Stimulated activated CD4-positive, alpha-beta T cell treated with anti-CD3 and anti-CD28 coated beads, Interleukin-15, amount 100 ng/mL, for 24 hours (primary cell): ENCODE data around the gene HAUS7.

Experiments
- DNase-seq: peaks from one replicate; pipeline ENCODE4 v3.0.0-alpha.2; 2020

The HAUS7 gene

DNA sequence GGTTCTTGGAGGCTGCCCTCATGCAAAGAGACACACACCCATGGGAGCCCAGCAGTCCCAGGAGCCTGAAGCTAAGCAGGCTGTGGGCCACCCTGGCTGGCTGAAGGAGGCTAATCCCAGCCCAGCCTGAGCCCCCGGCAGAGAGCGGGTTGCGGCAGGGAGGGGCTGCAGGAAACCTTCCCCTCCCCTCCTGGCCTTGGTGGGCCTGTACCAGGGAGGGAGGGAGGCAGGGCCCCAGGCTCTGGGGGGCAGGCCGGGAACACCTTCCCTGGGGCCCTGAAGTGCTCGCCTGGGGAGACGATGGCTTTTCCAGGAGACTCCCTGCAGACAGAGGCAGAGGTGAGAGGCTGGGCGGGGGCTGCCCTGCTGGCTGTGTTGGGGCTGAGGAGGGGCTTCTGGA, 28.1 kb upstream of the HAUS7 start:
- no peak for DNase-seq

DNA sequence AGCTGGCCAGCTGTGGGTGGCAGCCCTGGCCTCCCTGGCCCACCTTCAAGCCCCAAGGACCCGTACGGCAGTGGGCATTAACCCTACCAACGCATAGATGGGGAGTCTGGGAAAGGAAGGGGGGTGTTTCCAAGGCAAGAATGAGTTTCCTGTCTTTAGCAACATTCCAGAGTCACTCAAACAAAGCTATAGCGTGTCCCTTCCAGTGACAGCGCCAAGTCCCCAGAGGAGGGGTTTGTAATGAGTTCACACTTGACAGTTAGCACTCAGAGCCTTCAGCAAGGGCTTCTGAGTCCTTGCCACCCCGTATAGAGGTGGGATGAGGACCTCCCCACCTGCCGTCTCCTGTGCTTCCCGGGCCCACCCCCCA, 26.2 kb upstream of the HAUS7 start:
- DNase-seq: no peak

DNA sequence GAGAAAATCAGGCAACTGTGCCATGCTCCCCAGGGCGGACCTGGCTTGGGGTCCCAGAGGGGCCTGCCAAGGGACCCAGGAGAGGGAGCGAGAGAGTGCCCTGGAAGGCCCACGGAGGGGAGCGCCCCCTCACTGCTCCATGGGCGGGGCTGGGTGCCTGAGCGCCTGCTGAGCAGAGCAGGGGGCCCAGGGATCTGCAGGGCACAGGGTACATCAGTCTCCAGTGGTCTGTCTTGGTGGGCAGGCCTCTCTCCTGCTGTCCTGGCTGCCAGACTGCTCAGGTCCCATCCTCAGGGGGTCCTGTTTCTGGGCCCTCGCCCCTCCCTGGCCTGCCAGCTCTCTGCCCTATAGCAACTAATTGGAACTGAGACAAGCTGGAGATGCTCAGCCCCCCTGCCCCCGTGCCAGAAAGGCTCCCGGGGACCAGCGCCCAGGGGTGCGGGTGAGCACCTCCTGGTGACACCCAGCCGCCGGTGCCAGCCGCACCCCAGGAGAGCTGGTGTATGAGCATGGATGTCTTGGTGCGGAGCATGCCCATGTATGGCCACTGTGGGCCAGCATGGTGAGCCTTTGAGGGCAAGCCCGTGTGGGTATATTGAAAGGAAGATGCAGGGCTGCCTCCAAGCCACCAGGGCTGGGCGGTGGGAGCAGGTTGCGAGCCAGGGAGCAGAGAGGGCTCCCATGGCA, 25.7 kb upstream of the HAUS7 start:
- no peak for DNase-seq

DNA sequence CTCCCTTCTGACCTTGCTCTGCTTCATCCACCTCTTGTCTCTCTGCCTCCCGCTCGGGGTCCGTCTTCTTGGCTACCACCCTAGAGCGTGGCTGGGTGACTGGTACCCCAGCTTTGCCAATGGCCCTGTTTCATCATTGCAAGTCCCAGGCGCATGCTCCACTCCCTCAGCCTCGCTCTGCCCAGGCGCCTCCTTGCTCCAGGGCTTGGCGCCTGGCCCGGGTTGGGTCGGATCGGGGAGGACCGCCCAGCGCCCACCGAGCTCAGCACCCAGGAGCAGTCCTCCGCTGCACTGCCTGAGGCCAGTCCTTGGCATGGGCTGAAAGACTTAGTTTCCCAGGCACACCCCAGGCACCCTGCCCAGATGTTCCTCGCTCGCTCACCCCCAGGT, 25.0 kb upstream of the HAUS7 start:
- DNase-seq: no peak

DNA sequence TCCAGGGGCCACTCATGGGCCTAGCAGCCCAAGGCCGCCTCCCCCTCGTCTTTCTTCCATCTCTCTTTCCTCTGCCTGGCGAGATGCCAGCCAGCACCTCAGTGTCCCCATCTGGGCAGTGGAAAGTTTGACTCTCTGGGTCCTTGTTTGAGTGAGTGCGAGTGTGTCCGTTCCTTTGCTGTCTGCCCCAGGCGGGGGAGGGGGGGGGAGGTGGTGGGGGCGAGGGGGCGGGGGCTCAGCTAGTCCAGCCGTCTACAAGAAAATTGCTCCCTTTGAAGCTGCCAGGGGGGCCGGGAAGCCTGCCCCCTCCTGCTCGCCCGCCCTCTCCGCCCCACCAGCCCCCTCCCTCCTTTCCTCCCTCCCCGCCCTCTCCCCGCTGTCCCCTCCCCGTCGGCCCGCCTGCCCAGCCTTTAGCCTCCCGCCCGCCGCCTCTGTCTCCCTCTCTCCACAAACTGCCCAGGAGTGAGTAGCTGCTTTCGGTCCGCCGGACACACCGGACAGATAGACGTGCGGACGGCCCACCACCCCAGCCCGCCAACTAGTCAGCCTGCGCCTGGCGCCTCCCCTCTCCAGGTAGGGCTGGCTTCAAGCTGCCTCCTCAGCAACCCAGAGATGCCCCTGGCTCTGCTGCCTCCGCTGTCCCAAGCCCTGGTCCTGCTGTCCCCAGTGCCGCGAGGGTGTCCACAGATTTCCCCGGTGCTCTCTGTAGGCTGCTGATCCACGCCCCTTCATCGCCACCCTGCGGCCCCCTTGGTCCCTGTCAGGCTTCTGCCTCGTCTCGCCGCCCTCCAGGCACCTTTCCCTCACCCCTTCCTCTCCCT, 24.4 kb upstream of the HAUS7 start, which contains the start of gene BGN:
Gene BGN (plus strand): TSS at position 440 of the 821 bp plus-strand sequence. CDS start 9,652 bp downstream, outside the sequence.
- peak; percentile 22 for DNase-seq

DNA sequence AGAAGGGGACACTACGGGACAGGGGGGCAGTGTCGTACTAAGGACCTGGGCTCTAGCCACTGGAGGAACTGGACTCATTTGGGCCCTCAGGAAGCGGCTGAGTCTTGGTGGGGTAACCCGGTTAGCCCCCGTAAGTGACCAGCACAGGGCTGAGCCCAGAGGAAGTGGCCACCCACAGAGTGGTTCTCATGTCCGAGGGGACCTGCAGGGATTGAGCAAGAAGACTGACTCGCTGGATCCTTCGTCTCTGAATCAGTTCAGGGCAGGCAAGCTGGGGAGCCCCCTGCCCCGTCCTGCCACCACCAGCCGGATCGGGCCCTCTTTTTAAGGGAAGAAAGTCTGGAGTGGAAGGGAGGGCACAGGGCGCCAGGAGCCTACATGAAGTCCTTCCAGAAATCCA, 23.7 kb upstream of the HAUS7 start:
- no peak for DNase-seq

DNA sequence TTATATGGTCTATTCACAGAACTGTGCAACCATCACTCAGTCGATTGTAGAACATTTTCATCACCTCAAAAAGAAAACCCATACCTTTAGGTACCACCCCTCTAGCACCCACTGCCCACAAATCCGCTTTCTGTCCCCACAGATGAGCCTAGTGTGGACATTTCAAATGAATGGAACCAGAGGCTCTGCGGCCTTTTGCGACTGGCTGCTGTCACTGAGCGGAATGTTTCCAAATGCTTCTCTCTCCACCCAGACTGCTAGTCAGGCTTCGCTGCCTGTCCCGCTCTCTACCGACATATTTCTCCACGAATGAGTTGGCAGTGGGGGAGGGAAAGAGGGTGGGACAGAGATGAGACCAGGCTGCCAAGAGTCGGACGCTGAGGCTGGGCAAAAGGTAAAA, 22.7 kb upstream of the HAUS7 start:
- DNase-seq: no peak

DNA sequence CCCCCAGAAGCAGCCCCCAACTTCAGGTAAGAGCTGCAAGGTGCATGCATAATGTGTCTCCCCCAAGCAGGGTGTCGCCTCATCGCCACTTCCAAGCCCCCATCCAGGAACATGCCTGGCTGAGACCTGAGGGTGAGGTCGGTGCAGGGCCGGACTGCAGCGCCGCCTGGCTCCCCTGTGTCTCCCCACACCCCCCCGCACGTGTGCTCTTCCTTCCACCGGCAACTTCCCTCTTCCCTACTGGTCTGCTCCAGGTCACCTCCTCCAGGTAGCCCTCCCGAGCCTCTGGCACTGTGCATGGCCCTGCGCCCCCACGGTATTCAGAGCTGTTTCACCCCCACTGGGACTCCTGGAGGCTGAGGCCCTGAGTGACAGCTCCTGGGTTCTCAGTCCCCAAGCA, 22.2 kb upstream of the HAUS7 start:
- no peak for DNase-seq

DNA sequence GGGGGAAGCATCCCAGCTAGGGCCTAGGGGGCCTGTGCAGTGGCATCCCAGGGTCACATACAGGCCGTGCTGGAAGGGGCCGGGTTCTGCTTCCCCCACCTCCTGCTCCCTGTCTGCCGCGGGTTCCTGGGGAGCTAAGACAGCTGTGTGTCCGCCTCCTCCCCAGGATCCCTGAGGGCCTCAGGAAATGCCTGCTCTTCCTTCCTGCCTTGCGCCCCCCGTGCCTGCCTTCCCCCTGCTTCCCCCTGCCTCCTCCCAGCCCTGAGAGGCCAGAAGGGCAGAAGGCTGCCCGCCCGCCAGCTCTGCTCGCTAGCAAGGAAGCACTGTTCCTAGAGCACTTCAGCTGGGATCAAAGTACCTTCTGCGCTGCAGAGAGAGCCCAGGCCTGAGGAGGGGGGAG, 21.5 kb upstream of the HAUS7 start:
- DNase-seq: no peak

DNA sequence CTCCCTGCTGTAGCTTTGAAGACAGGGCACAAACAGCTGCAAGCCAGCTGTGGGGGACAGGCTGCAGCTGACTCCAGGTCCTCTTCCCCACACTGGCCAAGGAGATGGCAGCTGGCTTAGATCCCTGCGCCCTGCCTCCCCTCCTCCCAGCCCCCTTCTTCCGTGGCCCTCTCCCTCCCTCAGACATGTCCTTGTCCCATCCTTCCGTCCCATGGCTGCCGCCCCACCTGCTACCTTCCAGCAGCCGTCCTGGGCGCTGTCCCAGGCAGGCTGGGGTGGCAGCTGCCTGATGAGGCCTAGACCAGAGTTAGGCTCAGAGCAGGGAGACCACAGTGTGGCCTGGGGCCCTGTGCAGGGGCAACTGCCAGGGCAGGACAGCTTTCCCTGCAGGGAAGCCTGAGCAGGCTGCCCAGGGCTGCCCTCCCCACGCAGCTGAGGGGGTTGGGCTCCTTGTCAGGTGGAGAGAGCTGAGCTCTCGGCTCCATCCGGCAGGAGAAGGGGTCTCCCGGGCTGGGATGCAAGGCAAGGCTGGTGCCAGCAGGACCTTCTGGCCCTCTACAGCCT, 21.1 kb upstream of the HAUS7 start:
- DNase-seq: no peak

DNA sequence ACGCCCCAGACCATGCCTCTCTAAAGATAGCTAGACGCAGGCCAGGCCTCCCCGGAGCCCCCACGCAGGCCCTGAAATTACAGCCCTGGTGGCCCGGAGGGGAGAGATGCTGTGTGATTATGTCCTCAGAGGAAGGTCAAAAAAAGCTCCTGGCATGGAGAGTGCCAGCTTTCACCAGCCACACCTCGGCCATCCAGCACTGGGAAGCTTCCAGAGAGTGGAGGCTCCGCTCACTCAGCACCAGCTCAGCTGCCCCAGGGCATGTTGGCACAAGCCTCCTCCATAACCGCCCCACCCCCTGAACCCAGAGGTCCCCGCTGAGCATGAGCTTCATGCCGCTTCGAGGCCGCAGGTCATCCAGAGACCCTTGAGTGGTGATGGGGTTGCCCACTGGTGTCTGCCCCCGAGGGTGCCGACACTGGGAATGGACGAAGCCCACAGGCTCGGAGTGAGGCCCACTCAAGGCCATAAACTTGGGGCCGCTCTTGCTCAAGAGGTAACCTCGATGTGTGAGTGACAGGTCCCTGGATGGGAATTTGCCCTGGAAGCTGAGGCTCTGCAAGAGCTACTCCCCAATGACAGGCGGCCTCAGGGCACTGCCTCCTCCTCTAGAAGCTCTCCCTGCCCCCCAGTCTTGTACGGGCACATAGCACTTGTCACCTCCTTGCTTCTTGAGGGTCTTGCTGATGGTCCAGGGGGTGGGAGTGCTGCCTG, 20.0 kb upstream of the HAUS7 start:
- no peak for DNase-seq

DNA sequence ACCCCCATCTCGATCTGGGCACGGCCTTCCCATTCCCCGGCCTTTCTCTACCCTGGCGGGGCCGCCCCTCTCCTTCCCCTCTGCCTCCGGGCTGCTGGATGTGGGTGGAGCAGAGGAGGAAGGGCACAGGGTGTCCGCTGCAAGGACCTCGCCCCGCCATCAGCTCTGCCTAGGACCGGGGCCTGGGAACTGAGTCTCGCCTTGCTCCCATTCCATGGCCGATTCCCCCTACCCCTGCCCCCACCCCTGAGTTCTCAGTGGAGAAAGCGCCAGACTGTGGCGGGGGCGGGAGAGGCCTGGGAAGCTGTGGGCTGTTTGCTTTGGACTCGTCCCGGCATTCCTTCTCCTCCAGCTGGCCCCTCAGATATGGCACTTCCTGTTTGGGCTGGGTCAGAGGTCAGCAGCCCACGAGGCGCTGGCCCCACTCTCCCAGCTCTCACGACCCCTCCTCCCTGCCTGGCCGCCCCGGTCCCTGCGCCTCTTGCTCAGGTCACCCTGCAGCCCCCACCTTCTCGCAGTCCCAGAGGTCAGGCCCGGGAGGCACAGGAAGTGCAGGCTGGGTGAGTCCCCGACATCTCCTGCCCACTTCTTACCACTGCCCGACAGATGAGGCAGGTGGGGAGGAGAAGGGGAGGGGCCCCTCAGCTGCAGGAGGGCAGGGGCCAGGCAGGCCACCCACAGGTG, 18.0 kb upstream of the HAUS7 start:
- no peak for DNase-seq

DNA sequence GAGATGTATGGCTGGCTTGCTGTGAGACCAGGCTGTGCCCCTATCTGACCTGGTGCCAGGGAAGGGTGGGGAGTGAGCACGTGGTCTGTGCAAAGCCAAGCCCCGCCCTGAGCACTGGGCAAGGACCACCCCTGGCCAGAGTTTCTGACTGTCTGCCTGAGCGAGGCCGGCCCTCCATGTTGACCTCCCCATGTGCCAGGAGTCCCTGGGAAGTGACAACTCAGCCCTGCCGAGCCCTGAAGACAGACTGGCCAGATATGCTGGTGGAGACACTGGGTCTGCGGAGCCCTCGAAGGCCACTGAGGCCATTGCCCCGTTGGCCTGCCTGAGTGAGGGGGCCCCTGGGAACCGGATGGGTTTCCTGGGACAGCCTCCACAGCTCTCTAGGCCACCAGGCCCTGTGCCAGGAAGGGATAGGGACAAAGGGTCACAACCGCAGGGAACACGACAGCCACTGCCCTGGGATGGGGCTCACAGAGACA, 17.3 kb upstream of the HAUS7 start:
- DNase-seq: no peak

DNA sequence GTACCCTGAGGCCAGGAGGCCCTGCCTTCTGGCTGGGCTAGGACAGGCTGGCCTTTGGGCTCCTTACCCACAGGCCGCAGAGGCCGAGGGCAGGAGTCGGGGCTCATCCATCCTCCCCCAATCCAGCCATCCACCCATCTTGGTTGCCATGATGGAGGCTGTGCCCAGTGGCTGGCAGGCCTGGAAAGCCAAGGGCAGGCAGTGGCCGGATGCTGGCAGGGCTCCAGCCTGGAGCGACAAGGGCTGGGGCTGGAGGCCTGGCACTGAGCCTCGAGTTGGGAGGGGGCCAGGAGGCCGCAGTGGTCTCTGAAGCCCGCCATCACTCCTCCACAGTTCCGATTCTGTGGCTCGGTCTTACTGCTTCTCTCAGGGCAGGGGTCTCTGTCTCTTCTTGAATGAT, 15.8 kb upstream of the HAUS7 start:
- DNase-seq: no peak

DNA sequence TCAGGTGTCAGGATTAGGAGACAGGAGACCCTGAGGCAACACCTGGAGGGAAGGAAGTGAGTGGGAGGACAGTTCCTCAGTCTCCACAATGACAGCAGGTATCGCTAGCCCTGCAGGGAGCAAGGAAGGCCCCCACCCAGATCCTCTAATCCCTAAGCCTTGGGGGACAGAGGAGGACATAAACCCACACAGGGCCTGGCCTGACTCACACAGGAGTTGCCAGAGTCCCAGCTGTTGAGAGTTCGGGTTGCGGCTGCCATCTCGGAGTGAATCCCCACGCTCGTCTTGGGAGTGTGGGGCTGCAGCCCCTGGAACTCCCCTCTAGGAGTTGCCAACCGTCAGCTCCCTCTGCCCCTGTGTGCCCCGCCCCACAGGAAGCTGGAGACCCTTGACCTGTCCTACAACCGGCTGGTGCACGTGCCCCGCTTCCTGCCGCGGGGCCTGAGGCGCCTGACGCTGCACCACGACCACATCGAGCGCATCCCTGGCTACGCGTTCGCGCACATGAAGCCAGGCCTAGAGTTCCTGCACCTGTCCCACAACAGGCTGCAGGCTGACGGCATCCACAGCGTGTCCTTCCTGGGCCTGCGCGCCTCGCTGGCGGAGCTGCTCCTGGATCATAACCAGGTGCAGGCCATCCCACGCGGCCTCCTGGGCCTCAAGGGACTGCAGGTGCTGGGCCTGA, 15.2 kb upstream of the HAUS7 start:
- no peak for DNase-seq

DNA sequence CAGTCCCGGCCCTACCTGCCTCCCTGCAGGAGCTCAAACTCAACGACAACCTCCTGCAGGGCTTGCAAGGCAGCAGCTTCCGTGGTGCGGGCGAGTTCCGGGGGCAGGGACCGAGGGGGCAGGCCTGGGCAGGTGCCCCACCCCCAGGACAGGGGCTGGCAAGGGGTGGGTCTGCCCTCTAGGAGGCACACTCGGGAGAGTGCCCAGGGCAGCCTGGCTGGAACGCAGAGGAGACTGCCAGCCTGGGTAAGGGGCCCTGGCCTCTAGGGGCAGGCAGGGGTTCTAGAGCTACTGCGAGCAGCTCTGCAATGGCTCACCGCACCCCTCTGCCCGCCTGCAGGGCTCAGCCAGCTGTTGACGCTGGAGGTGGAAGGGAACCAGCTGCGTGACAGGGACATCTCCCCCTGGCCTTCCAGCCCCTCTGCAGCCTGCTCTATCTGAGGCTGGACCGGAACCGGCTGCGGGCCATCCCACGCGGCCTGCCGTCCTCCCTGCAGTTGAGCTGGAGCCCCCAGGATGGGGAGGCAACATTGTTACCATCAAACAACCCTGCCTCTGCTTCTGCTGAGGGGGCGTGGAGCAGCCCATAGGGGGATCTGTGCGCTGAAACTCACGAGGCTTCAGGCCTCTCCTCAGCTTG, 12.1 kb upstream of the HAUS7 start:
- DNase-seq: no peak

DNA sequence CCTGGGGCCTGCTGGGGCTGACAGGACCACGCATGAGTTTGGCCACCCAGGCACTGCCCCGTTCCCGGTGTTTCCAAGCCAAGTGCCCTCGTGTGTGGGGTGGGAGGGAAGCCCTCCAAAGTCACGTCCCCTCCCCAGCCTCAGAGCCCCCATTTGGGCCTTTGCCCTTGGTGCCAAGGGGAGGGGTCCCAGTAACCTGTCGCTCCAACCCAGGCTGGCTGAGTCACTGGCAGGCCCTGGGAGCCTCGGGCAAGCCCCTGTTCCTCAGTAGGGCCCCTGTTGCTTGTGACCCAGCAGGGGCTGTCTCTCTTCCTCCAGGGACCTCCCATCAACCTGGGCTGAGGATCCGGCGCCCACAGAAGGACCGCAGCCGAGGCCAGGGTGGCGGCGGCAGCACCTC, 10.7 kb upstream of the HAUS7 start:
- no peak for DNase-seq

DNA sequence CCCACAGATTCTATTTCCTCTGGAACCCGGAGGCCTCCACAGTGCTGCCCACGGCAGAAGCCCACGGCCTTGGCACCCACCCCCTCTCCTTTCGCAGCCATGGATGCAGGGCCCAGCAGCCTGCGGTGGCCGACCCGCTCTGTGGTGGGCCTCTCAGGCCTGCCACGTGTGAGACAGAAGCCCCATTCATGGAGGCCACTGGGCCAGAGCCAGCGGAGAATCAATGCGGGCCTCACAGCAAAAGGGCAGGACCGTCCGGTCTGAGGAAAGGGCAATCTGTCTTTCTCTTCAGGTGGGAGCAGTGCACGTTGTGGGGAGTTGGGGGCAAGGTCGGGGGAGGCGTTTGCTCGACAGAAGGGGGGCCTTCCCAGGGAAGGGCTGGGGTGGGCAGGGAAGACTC, 8.4 kb upstream of the HAUS7 start:
- DNase-seq: no peak

DNA sequence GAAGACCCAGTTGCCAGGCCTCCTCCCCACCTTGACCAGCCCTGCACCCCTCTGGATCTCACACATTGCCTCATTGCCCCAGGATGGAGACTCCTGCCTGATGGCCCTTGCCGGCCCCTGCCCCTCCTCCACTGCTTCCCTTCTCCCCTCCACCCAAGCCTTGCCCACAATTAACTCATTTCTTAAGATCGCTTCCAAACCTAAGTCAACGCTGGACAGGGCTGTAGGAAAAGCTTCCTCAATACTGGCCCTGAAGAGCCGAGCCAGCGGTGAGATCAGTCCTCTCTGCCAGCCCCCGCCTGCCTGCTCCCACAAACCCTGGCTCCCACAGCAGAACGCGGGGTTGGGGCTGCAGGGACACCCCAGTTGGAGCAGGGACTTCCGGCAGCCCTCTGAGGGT, 7.5 kb upstream of the HAUS7 start:
- DNase-seq: no peak

DNA sequence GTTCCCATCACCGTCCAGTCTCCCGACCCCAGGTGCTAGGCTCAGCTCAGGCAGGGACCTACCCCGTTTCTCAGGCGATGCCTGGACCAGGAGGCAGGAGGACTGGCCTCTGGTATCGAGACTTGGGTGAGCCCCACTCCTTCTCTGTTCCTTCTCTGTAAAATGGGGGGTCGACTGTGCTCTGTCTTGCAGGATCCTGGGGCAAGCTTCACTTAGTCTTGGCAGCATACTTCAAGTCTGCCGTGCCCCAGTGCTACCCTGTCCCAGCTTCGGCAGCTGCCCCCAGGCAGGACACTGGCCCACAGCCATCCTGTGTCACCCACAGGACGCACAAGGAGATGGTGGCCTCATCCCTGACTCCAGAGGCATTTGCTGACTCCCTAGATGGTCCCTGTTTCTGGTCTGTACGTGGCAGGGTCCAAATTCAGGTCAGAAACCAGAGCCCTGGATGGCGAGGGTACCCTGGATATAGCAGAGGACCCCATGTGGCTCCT, 7.0 kb upstream of the HAUS7 start:
- DNase-seq: no peak

DNA sequence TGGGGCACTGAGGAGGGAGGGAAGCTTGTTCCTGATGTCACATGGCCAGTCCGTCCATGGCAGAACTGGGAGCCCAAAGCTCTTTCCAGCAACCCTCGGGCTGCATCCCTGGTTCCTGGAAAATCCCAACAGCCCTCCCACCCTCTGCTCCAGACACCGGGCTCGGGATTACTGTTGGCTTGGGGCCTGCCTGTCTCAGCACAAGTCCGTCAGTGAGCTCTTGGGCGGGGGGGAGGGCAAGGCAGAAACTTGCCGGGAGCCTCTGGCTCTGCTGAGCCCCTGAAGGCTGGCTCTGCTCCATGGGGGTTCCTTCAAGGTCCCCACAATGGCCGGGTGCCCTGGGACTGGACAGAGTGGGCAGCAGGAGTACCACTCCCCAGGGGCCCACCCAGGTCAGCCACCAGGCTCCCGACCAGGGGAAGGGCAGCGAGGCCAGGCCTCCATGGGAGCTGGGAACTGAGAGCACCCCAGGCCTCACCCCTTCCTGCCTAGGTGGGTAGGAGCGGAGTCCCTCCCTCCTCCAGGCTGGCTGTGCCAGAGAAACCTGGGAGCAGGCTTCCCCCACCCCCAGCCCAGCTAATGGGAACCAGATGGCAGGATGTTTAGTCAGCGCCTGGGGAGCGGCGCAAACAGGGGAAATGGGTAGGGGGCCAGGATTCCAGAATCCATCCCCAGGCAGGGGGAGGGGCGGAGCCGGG, 6.4 kb upstream of the HAUS7 start:
- DNase-seq: no peak
